Measurements from ENCODE around the gene VPS11. TPM values are rescaled to one million over a fixed set of nuclear protein-coding genes. Genes with fewer than 3 reads are reported as not detected.

Gene VPS11
- total RNA-seq, 1 donor from 2014 or later = 32.6 TPM

DNA sequence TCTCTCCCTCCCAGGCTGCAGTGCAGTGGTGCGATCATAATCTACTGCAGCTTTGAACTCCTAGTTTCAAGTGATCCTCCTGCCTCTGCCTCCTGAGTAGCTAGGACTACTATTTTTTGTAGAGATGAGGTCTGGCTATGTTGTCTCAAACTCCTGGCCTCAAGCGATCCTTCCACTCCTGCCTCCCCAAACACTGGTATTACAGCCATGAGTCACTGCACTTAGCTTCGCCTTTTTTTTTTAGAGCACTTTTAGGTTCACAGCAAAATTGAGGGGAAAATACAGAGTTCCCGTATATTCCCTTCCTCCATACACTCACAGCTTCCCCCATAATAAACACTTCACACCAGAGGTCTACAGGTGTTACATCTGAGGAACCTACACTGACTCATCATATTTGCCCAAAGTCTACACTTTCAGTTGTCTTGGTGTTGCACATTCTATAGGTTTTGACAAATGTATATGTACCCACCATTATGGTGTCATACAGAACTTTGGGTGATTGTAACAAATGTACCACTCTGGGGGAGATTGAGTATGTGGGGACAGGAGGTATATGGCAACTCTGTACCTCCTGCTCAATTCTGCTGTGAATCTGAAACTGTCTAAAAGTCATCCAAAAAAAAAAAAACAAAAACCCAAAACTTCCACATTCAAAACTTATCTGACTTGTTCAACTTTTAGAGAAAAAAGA, 25.6 kb upstream of the VPS11 start:
- TF ChIP-seq, protein P1, sequence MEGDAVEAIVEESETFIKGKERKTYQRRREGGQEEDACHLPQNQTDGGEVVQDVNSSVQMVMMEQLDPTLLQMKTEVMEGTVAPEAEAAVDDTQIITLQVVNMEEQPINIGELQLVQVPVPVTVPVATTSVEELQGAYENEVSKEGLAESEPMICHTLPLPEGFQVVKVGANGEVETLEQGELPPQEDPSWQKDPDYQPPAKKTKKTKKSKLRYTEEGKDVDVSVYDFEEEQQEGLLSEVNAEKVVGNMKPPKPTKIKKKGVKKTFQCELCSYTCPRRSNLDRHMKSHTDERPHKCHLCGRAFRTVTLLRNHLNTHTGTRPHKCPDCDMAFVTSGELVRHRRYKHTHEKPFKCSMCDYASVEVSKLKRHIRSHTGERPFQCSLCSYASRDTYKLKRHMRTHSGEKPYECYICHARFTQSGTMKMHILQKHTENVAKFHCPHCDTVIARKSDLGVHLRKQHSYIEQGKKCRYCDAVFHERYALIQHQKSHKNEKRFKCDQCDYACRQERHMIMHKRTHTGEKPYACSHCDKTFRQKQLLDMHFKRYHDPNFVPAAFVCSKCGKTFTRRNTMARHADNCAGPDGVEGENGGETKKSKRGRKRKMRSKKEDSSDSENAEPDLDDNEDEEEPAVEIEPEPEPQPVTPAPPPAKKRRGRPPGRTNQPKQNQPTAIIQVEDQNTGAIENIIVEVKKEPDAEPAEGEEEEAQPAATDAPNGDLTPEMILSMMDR (IDR thresholded peaks at IDR 0.05; ENCODE audit: unreplicated experiment) = no peak
- DNase-seq (ENCODE audit: low spot score in 2 of 2, unreplicated experiment in 2 of 2) = no peak
- Mint-ChIP-seq H3K36me3 (peaks cover 8% of the 10 kb centered on the region), H3K27me3 (ENCODE audit: low read depth) (no peaks in the 10 kb centered on the region), H3K27ac (no peak overlapping the region), H3K9me3 (no peaks in the 10 kb centered on the region), H3K4me3 (no peak overlapping the region), H3K4me1 (no peaks in the 10 kb centered on the region)

DNA sequence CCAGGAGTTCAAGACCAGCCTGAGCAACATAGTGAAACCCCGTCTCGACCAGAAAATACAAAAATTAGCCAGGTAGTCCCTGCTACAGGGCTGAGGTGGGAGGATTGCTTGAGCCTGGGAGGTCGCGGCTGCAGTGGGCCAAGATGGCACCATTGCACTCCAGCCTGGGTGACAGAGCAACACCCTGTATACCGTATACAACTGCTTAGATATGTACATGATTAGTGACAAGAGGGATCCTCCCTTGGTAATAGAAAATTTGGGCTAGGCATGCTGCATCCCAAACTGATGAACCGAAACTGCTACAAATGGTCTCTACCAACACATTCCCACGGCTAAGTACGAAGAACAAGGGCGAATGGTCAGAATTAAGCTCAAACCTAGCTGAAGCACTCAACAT, 24.7 kb upstream of the VPS11 start:
- TF ChIP-seq, protein P1 (IDR thresholded peaks at IDR 0.05; ENCODE audit: unreplicated experiment) = no peak
- H3K4me1 Mint-ChIP-seq = no peaks in the 10 kb centered on the region
- no peaks in the 10 kb centered on the region for H3K9me3 Mint-ChIP-seq
- no peaks in the 10 kb centered on the region for H3K27me3 Mint-ChIP-seq (ENCODE audit: low read depth)
- H3K27ac Mint-ChIP-seq = no peak overlapping the region
- H3K4me3 Mint-ChIP-seq = no peak overlapping the region
- DNase-seq (ENCODE audit: low spot score in 2 of 2, unreplicated experiment in 2 of 2) = no peak
- peaks cover 15% of the 10 kb centered on the region for H3K36me3 Mint-ChIP-seq

DNA sequence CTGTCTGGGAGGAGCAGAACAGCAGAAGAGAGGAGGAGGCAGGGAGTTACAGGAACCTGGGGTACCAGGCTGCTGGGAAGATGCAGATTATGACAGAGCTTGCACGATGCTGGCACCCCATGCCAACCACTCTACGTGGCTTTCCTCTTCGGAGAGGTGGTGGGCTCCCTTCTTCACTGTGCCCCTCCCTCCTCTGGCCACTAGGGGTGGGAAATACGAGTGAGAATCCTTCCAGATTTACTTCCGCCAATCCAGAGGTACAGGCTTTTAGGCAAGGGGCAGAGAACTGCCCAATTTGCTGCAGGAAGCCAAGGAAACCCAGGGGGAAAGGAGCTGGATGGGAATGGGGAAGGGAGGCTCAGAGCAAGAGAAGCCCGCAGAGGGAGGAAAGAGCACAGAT, 22.9 kb upstream of the VPS11 start:
- Mint-ChIP-seq H3K4me3 (no peak overlapping the region), H3K27ac (no peak overlapping the region), H3K36me3 (peaks cover 26% of the 10 kb centered on the region), H3K27me3 (ENCODE audit: low read depth) (no peaks in the 10 kb centered on the region), H3K4me1 (no peaks in the 10 kb centered on the region), H3K9me3 (no peaks in the 10 kb centered on the region)
- TF ChIP-seq, protein P1 (IDR thresholded peaks at IDR 0.05; ENCODE audit: unreplicated experiment) = peak; percentile 40
- no peak for DNase-seq (ENCODE audit: low spot score in 2 of 2, unreplicated experiment in 2 of 2)

DNA sequence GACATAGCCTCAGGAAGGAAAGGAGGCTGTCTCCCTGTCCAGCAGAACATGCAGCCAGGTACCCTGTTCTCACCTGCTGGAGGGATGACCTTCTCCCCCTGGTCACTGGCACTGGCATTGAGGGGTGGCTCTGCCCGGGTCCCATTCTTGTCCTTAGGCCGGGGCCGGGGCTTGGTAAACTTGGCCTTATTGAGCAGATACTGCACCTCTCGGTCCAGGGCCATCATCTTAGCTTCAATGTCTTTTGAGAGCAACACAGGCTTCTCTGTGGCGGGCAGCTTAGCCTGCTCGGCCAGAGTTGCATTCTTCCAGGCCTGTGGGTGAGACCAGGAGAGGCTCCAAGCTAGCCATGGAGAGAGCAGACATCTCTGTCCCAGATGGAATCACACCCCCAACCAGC, 21.1 kb upstream of the VPS11 start:
- Mint-ChIP-seq H3K27ac (no peak overlapping the region), H3K36me3 (peaks cover 33% of the 10 kb centered on the region), H3K4me1 (no peaks in the 10 kb centered on the region), H3K9me3 (no peaks in the 10 kb centered on the region), H3K4me3 (no peak overlapping the region), H3K27me3 (ENCODE audit: low read depth) (no peaks in the 10 kb centered on the region)
- DNase-seq (ENCODE audit: low spot score in 2 of 2, unreplicated experiment in 2 of 2) = no peak
- TF ChIP-seq, protein P1 (IDR thresholded peaks at IDR 0.05; ENCODE audit: unreplicated experiment) = no peak

DNA sequence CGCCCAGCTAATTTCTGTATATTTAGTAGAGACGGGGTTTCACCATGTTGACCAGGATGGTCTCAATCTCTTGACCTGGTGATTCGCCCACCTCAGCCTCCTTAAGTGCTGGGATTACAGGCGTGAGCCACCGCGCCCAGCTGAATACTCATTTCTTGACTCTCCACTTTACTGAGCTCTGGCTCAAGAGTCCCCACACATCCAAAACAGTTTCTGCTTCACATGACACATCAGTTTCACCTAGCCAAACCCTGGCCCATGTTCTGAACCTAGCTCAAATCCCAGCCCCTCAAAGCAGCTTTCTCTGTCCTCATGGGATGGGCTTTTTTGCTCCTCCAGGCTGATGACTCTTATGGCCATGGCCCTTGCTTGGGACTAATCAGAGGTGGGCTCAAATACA, 20.4 kb upstream of the VPS11 start:
- H3K27ac Mint-ChIP-seq = no peak overlapping the region
- TF ChIP-seq, protein P1 (IDR thresholded peaks at IDR 0.05; ENCODE audit: unreplicated experiment) = no peak
- peaks cover 38% of the 10 kb centered on the region for H3K36me3 Mint-ChIP-seq
- no peak overlapping the region for H3K4me3 Mint-ChIP-seq
- H3K9me3 Mint-ChIP-seq = no peaks in the 10 kb centered on the region
- H3K4me1 Mint-ChIP-seq = no peaks in the 10 kb centered on the region
- no peak for DNase-seq (ENCODE audit: low spot score in 2 of 2, unreplicated experiment in 2 of 2)
- no peaks in the 10 kb centered on the region for H3K27me3 Mint-ChIP-seq (ENCODE audit: low read depth)

Data from mesothelial cell of epicardium (in vitro differentiated cells).